ENCODE measurements around the gene CRTC3.
"Not testable (repeated sequence)": the region's sequence is repeated elsewhere in the genome, so short reads cannot be mapped to it uniquely, and the experiment has no call there.

Gene CRTC3

GRCh38 chr15:90677807-90678790 lies 148.4 kb downstream of the CRTC3 start:
- no peak for DNase-seq (ENCODE audit: low spot score)

GRCh38 chr15:90679959-90680358 lies 150.2 kb downstream of the CRTC3 start:
- no peak for DNase-seq (ENCODE audit: low spot score)

DNA sequence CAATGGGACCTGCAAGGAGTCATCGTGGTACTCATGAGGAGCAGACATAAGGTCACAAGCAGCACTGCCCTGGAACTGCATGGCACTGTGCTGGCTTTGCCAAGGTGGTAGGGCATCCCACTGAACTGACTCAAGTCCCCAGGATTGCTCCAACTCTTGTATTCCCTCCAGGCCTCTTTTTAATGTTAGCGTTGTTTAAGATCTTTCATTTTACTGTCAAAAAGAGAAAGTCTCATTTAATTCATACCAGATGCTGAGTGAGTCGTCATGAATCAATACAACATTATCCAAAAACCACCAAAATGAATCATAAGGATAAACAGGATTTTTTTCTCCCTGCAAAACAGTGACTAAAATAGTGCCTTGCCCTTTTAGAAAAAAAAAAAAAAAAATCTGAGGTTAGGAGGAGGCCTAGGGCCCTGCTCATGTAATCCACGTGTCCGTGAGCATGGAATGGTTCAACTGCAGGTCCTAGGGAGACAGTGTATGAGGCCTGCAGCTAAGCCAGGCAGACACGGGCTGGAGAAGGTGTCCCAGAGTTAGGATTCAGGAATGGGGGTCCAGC lies 150.7 kb downstream of the CRTC3 start:
- DNase-seq (ENCODE audit: low spot score) = peak; percentile 9

- DNase-seq (ENCODE audit: low spot score) = no peak
Observed at GRCh38 chr15:90681056-90681455, 151.3 kb downstream of the CRTC3 start.

DNA sequence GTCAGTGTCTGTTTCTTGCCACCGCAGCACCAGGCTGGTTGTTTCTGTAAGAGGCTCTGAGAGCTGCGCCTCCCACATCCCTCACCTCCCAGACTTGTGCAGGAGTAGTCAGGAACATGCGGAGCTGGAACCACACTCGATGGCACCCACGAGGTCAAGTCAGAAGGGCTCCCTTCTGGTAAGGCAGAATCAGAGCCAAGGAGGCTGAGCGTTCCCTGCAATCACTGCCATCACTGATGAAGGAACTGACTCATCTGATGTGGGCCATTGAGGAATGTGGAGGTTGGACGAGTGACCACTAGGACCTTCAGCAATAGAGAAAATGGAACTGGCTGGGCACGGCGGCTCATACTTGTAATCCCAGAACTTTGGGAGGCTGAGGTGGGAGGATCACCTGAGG lies 151.8 kb downstream of the CRTC3 start:
- no peak for DNase-seq (ENCODE audit: low spot score)

GRCh38 chr15:90683371-90683770 lies 153.6 kb downstream of the CRTC3 start:
- DNase-seq (ENCODE audit: low spot score) = no peak

DNA sequence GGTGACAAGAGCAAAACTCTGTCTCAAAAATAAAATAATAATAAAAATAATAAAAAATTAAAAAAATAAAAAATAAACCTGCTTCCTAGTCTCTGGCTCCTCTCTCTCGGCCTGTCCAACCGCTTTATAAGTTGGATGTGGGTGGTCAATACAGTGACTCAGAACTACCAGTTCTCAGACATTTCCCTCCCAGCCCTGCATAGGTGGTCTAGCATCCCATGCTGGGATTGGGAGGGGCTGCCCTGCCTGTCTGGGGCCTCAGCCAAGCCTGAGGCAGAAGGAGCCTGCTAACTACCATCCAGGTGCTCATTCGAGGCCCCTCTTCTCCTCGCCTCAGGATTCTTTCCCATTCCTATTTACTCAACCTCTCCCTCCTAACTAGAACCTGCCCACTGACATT lies 154.2 kb downstream of the CRTC3 start:
- DNase-seq (ENCODE audit: low spot score) = no peak

DNA sequence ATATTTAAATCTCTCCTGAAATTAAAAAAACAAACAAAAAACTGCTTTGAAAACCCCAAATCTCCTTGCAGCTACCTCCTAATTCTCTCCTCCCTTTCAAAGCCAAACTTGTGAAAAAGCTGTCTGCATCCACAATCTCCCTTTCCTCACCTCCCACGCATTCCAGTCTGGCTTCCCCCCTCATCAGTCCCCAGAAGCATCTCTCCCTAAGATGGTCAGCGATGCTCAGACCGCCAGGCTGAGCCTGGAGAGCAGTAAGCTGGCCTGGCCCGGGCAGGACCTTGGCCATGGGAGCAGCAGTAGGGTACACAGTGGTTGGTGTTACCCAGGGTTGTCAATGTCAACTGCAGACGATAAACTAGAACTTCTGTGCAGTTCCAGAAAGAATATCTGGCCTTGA lies 154.6 kb downstream of the CRTC3 start:
- no peak for DNase-seq (ENCODE audit: low spot score)

- no peak for DNase-seq (ENCODE audit: low spot score)
Observed at GRCh38 chr15:90685591-90686434, 156.1 kb downstream of the CRTC3 start.

- DNase-seq (ENCODE audit: low spot score) = no peak
Observed at GRCh38 chr15:90686435-90687218, 156.9 kb downstream of the CRTC3 start.

DNA sequence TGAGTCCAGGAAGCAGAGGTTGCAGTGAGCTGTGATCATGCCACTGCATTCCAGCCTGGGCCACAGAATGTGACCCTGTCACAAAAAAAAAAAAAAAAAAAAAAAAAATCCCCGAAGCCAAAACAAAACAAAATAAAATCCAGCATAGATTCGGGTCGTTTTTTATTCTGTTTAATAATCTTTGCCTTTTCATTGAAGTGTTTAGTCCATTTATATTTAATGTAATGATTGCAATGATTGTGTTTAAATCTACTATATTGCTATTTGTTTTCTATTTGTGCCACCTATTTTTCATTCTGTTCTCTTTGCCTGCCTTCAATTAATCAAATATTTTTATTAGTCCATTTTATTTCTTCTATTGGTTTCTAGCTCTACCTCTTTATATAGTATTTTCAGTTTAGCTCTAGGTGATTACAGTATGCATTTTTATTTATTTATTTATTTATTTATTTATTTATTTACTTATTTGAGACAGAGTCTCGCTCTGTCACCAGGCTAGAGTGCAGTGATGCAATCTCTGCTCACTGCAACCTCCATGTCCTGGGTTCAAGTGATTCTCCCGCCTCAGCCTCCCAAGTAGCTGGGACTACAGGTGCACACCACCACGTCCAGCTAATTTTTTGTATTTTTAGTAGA lies 159.7 kb downstream of the CRTC3 start:
- DNase-seq (ENCODE audit: low spot score) = not testable (repeated sequence)

GRCh38 chr15:90690585-90690984 lies 160.9 kb downstream of the CRTC3 start:
- DNase-seq (ENCODE audit: low spot score) = no peak

DNA sequence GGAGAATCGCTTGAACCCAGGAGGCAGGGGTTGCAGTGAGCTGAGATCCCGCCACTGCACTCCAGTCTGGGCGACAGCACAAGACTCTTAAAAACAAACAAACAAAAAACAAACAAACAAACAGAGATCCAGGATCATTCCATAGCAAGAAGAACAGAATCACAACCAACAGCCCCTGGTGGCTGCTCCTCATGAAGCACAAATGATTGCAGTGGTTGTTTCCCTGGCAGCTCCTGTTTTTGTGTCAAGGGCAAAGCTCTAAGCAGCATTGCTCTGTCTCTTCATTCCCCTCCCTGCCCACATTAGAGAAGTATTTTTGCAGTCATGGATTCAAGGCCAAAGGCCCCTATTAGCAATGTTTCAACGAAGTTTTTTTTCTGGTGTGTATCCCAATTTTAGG lies 161.6 kb downstream of the CRTC3 start:
- no peak for DNase-seq (ENCODE audit: low spot score)

DNA sequence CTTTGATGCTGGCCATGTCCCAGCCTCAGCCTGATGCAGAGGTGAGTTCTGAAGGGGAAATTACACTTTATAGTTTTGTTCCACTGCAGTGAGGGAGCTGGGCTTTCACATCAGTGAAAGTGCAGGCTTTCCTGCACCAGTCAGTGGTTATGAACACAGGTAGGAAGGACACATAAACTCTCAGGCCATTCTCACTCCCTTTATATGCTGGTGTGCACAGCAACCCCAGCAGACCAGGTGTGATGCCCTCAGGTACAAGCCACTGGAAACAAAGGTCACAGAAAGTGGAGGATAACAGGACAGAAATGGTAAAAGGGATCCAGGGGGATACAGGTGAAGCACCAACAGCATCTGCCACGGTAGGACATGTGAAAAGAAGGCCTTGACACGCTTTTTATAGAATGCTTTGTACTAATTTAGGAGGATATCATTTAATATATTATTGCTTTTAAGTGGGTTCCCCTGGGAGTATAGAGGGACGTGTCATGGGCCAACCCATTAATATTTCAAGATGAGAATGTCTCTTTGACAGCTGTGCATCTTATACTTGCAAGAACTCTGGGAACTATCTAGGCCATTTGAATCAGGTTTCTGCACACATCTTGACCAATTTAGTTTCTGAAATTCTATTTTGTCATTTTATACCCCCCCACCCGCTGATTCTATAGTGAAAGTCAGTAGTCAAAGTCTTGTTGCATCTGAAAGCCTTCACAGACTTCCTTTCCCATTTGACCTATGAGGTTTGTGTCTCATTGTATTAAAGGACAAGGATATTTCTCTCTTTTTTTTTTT lies 162.5 kb downstream of the CRTC3 start:
- DNase-seq (ENCODE audit: low spot score) = no peak
